ENCODE data around the gene GPNMB.
A peak's percentile ranks its signal among the peaks of the same experiment; 100 is the strongest.
"Not testable (repeated sequence)": the region's sequence is repeated elsewhere in the genome, so short reads cannot be mapped to it uniquely, and the experiment has no call there.

GPNMB gene

DNA sequence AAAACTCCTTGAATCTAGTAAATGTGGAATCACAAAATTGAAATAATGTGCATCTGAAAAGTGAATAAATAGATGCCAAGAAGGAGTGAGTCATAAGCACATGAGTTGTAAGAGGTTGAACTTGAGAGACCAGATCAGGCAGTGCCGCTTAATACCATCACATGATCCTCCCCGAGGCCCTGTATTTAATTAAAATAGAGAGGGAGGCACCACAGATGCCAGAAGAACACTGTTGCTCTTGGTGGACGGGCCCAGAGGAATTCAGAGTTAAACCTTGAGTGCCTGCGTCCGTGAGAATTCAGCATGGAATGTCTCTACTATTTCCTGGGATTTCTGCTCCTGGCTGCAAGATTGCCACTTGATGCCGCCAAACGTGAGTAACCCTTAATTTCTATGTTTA is at the start of gene GPNMB:
Gene GPNMB, plus strand, starts transcription at position 221 of the 400 bp plus-strand sequence. Its CDS starts 83 bp downstream, at position 304.
- no peak for DNase-seq

DNA sequence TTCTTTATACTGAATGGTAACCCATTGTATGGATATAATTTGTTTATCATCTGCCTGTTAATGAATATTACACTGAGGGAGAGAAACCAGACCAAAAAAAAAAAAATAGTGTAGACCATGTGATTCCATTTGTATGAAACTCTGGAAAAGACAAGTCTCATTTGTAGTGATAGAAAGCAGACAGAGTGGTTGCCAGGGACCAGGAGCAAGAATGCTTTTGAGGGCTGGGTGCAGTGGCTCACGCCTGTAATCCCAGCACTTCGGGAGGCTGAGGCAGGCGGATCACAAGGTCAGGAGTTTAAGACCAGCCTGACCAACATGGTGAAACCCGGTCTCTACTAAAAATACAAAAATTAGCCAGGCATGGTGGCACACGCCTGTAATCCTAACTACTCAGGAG is 48.8 kb upstream of the GPNMB start:
- DNase-seq: not testable (repeated sequence)

DNA sequence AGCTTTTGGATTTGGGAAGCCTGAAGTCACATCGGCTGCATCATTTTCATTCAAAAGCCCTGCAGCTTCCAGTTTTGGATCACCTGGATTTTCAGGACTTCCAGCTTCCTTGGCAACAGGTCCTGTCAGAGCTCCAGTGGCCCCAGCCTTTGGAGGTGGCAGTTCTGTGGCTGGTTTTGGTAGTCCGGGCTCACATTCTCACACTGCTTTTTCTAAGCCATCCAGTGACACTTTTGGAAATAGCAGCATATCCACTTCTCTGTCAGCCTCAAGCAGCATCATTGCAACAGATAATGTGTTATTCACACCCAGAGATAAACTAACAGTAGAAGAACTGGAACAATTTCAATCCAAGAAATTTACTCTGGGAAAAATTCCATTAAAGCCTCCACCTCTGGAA is 46.2 kb upstream of the GPNMB start:
- no peak for DNase-seq

DNA sequence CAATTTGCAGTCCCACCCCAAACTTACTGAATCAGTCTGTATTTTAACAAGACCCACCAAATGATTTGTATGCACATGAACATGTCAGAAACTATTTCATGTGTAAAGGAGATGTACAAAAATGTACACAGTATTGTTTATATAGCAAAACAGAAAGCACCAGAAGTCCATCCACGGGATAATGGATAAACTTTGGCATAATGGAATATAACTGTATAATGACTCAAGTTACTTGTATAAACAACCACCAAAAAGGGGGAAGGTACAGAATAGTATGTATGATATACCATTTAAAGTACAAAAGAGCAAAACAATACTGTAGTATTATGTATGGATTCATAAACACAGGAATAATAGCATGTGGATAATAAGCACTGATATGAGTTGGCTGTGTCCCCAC is 42.3 kb upstream of the GPNMB start:
- DNase-seq: no peak

DNA sequence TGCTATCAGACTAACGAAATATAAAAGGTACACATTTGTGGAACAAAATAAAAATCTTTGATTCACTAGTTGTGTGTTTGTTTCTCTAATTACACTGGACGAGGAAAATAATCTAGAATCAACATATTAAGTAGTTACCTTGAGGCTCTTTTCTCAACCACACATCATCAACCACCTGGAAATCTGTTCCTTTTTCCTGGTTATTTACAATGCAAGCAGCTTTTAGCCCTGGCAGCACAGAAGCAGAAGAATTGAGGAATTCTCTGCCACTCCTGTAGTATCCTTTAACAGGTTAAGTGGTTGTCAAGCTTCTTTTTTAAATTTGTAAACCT is 41.0 kb upstream of the GPNMB start:
- no peak for DNase-seq

DNA sequence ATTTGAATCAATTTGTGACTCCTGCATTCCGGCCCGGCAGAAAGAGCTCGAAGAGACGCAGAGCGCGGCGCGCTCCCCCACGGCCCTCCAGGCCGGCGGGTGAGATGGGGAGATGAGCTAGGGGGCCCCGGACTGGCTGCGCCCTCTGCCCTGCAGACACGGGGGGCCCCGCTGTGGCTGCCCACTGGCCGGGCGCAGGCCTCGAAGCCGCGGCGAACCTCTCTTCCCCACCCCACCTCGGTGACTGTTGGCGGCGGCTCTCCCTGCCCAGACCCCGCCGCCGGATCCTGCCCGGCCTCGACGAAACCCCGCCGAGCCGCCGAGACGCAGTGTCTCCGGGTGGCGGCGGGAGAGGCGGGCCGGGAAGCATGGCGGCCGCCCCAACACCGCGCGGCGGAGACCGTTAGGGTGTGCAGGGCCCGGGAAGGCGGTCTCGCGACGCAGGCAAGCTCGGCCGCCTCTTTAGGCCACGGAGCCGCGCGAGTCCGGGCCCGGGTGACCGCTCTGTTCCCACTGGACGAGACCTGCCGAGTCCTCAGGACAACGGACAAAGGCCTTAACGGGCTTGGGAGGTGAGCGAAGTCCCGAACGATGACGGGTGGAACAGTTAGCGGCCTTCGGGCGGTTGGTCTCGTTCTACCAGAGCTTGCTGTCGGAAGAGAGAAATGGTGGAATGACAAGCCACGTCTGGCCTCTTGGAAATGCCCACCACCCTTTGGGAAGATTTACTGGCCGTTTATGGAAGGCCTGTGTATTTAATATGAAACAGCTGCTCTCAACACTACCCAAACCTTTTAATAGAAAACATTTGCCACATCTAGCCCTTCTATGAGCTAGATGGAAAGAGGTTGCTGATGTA is 40.4 kb upstream of the GPNMB start:
- no peak for DNase-seq

DNA sequence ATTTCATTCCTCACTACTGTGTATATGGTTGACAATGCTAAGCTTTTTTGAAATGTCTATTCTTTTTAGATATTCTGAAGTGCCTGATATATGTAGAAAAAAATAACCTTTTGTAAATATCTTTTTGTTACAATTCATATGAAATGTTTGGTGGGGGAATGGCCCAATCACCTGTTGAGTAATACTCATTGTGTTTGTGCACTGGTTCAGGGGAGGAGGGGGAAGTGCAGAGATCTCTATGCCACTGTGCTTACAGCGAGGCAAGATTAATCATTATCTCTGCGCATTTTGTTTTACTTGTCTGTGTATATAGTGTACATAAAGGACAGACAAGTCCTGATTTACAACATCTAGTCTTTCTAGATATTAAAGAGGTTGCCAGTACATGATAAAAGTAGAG is 39.6 kb upstream of the GPNMB start:
- DNase-seq: no peak

DNA sequence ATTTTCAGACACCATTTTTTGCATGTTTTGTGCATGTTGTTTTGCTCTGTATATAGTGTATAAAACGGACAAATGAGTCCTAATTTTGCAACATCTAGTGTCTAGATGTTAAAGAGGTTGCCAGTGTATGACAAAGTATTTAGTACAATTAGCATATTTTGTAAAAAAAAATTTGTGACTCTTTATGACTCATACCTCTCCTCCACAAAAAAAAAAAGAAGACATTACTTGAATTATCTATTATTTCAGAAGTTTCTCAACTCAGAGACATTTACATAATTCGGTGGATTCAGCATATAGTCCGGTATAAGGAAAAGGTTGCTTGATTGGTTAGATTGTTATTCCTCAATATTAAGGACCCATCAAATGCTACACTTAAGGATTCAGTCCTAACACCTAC is 38.7 kb upstream of the GPNMB start:
- DNase-seq: no peak

DNA sequence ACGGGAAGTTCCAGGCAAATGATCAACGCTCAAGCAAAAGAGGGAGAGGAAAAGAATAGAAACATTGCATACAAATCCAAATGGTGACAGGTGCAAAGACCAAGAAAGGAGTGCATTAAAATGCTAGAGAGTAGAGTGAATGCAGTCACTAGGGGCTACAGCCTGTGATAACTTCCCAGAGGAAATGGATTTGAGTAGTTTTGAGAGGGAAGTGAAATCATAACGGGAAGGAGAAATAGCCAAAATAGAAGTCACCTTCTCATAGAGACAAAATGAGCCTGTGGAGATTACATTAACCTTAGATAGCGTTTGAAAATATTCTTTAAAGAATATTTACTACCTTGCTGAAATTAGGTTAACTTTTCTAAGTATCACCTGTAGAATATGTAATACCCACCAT is 38.3 kb upstream of the GPNMB start:
- DNase-seq: no peak

DNA sequence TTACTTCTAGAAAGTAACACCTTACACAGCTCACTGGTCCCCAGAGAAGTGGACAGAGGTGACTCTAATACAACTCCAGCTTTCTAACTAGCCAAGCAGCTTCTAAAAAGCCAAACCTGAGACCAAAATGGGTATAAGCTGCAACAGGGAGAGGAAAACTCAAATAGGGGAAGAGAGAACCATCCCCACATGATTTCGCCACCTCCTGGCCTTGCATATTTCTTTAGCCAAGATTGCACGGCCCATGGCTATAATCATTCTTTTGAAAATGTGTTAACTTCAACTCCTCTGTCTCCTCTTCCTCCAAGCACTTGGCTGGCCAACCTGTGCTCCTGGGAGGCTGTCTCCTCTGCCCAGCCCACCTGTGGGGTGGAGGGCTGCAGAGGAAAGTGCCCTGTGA is 36.1 kb upstream of the GPNMB start:
- DNase-seq: peak in 1 of 2 experiments; percentile 34

DNA sequence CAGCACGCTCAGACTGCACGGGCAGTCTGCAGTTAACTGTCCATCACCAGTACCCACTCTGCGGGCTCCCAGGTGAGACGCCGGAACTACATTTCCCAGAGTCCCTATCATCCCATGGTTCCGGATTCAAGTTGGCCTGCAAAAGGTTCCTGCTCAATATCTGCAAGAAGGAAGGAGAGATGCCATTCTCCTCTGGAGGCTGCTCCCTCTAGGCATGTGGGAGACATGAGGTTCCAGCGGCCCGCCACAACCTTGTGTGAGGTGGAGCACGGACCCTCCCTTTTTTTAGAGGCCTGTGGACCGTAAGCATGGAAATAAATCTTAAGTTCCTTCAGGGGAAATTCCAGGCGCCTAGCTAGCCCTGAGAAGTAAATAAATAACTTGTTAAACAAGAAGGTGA is 35.0 kb upstream of the GPNMB start:
- no peak for DNase-seq

DNA sequence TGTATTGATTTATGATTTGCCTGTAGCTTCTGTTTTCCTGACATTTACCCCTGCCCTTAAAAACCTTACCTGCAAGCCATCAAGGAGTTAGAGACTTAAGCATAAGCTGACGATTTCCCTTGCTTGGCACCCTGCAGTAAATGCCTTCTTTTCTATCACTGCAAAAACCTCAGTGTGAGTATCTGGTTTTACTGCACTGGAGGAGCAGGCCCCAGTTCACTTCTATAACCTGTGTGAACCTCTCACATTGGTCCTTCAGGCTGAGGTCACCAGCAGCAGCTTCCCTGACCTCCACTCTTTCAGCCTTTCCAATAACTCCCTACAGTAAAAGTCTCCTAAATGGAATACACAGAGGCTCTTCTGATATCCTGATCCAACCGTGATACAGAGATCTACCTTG is 34.2 kb upstream of the GPNMB start:
- DNase-seq: no peak

DNA sequence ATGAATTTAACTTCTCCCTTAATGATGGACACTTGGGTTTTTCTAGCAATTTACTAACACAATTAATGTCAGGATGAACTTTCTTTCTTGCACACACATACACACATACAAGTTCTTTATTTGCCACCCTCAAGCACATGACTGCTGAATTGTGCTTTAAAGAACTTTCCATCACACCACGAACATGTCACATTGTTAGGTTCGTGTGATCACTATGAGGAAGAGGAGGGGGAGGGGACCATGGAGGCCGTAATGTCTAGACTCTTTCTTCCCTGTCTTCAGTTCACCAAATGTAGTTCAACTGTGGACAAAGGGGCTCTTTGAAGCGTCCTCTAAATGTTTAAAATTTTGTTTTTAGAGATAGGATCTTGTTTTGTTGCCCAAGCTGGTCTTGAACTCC is 33.7 kb upstream of the GPNMB start:
- no peak for DNase-seq

DNA sequence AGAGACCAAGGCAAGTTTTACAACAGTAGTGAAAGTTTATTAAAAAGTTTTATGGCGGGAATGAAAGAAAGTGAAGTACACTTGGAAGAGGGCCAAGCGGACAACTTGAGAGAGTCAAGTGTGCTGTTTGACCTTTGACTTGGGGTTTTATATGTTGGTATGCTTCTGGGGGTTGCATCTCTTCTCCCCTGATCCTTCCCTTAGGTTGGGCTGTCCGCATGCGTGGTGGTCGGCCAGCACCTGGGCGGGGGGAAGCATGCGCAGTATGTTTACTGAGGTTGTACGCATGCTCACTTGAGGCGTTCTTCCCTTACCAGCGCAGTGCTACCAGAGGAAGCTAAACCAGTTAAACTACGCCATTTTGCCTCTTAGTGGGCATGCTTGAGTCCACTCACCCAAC is 32.8 kb upstream of the GPNMB start:
- DNase-seq: no peak

DNA sequence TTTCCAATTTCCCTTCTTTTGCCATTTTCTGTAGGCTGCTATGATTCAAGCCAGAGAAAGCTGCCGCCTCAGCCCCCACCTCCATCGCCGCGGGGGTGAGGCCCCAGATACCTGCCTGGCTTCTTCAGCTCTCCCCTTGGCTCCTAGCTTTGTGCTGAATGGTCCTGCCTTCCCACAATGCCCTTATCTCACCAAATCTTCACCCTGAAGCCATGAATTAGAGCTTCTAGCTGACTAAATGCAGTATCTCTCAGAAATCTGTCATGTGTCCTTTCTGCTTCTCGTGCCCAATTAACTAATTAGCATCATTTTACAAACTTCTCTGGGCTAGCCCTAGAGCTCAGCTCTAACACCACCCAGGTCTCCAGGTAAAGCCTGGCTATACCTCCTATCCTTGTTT is 32.2 kb upstream of the GPNMB start:
- DNase-seq: no peak

DNA sequence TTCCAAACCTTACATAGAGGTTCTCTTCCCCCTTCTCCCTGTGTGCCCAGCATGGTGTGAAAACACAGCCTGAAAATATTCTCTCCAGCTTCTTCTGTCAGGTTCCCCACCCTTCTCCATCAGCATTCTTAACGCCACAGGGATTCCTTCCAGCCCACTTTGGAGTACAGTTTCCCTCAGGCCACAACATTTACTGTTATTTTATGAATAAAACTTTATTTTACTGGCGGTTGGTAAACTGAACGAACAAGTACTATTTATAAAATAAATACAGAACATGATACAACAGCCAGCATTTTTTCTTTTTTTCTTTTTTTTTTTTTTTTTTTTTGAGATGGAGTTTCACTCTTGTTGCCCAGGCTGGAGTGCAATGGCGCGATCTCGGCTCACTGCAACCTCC is 31.6 kb upstream of the GPNMB start:
- no peak for DNase-seq

DNA sequence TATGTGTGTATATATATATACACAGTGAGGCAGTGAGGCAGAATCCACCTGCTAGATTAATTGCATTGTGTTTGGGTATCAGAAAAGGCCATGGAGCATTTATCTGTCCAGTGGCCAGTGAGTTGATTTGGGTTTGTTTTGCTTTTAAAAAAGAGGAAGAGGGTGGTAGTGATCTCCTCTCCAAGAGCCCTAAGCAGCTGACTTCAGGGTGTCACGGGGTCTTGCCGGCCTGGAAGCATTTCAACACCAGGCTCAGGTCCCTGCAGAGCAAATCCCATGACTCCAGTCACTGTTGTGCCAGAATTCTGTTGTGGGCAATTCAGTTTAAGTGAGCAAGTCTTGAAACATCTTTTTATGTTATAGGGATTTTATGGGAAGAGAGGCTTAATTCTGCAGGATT is 30.6 kb upstream of the GPNMB start:
- DNase-seq: peak; percentile 75 to 89

DNA sequence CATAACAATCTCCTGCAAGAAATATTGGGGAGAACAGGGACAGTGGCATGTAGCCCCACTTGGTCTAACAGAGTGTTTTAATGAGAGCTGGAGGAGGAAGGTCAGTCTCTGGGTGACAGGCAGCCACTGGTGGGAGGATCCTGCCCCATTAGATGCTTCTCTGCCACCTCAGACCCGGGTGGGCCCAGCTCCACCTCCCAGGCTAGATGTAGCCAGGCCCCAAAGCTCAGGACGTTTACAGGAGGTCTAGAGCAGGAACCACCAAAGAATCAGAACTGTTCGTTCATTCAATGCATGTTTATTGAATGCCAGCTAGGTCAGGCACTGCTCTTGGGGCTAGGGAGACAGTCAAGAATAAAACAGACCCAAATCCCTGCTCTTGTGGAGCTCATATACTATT is 28.4 kb upstream of the GPNMB start:
- no peak for DNase-seq

DNA sequence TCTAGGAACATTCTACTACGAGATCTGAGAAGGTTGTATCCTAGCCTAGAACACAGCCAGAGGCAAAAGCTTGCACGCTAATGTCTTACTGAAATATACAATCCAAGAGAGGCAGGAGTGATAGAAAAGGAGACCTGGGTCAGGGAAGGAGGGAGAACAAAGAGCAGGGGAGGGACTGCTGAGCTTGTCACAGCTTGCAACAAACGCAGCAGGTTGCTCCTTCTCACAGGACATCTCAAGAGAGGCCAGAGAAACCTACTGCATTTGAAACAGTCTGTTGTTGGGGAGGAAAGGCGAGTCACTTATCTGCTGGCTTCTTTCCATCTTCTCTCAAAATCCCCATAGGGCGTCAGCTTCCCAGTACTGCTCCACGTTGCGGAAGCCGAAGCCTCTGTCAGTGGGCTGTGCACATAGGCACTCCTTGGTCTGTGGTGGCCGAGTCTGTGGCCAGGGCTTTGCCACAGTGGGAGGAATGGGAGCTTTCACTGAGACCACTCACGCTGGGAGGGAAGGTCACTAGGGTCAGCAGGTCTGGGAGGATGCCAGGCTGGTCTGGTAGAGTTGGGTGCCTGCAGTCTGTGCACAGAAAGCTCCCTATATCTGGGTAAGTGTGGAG is 25.8 kb upstream of the GPNMB start:
- no peak for DNase-seq

DNA sequence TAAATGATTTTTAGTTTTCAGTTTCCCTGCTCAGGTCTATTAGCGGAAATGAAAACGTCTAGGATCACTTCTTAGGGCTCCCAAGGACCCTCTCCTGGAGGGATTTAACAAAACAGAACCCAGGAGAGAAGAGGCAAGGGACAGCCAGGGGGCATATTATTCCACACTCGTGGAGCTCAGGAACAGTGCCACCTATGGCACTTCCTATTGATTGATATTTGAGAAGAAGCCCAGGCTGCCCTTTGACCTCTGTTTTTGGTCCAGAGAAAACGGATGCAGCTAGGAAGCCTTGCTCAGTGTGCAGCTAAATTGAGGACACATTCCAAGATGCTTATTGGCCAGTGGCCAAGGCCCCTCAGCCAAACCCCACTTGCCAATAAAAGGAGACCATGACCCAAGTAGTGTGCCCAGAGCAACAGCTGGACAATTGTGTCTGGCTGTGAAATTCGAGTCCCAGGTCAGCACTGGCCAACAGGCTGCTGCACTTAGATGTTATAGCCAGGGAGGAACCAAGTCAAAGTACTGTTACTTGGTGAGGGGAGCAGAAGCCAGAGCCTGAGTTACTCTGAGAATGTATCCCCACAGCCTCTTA is 24.0 kb upstream of the GPNMB start:
- no peak for DNase-seq

DNA sequence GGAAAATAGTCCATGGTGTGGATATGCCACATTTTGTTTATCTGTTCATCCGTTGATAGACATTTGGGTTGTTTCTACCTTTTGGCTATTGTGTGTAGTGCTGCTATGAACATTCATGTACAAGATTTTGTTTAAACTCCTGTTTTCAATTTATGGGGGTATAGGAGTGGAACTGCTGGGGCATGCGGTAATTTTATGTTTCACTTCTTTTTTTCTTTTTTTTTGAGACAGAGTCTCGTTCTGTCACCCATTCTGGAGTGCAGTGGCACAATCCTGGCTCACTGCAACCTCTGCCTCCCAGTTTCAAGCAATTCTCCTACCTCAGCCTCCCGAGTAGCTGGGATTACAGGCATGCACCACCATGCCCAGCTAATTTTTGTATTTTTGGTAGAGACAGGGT is 22.2 kb upstream of the GPNMB start:
- not testable (repeated sequence) for DNase-seq

DNA sequence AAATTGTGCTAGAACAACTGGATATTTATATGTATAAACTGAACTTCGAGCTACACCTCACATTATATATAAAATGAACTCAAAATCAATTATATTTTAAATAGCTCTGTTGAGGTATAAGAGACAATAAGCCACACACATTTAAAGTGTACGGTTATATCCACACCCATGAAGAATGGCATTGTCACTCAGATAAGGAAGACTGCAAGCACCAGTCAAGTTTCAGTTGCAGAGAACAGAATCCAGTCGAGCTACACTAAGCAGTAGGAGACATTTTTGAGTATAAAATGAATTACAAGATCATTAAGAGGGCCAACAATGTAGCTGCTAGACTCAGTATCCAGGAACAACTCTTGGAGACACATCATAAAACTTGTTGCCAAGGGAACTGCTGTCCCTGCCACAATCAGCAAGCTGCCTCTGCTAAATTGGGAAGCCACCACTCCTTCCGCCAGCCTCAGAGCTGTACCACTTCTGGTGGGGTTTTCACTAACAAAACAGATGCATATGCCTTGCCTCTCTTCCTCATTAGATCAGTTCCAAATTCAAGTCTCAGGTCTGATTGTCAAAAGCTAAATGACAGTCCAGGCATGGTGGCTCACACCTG is 19.6 kb upstream of the GPNMB start:
- DNase-seq: peak; percentile 24 to 25

DNA sequence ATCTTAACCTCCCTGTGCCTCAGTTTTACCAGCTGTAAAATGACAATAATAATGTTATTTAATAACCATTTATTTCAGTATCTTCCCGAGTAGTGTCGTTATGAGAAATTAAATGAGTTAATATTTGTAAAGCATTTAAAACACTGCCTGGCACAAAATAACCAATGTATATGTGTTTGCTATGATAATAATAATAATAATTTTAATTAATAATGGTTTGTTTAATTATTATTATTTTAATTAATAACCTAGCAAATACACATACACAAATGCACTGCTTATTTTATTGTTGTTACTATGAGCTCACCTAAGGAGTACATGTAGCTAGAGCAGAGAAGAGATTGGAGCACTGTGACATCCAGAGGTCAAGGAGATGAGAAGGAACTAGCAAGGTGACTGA is 18.2 kb upstream of the GPNMB start:
- no peak for DNase-seq

DNA sequence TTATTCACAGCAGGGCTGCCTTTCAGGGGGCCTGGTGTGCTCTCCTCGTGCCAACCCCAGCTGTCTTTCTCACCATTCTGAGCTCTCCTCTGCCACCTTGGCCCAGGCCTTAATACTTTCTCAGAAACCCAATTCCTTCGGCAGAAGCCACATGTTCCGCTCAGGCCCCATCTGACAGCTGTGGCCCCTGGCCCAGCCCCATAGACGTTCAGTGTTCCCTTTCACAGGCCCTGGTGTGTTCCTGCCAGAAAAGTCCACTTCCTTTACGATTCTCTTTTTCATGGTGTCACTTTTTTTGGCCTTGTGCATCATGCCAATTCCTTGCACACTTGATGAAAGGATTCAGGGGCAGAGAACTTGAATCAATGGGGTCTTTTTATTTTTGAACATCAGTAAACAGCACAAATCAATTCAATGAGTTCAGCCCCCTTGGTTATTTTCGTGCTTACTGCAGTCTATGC is 15.9 kb upstream of the GPNMB start:
- DNase-seq: no peak
